Neural cell (in vitro differentiated cells): ENCODE results near the gene SYTL4. TPM values are rescaled to one million over a fixed set of nuclear protein-coding genes. Genes with fewer than 3 reads are reported as not detected.

ENCODE experiments used
- H2AFZ ChIP-seq: fragments of 200-600, 300-800 bp; sonication (generic), shearing (Covaris generic); 2 replicates; pipeline ENCODE4 v1.6.0; 2014; ENCODE audit warnings: low read depth, mild to moderate bottlenecking, antibody characterized with exemption, low read length, moderate library complexity
- H3F3A ChIP-seq: fragments of 200-600 bp; shearing (Covaris generic); 2 replicates; pipeline ENCODE4 v1.6.1; 2016; ENCODE audit warnings: mild to moderate bottlenecking, moderate library complexity, mixed read lengths, antibody characterized with exemption, low read length; ENCODE audit not compliant: insufficient read depth, poor library complexity, severe bottlenecking
- H3K27ac ChIP-seq: fragments of 200-600, 300-800 bp; sonication (generic), shearing (Covaris generic); 2 replicates; pipeline ENCODE4 v1.5.1; 2014; ENCODE audit warnings: mild to moderate bottlenecking, low read length, moderate library complexity
- H3K27me3 ChIP-seq: fragments of 300-800, 200-600 bp; sonication (generic), shearing (Covaris generic); 2 replicates; pipeline ENCODE4 v1.6.0; 2014; ENCODE audit warnings: mild to moderate bottlenecking, low read depth, low read length, moderate library complexity; ENCODE audit not compliant: insufficient read depth
- H3K36me3 ChIP-seq: fragments of 300-800, 200-600 bp; sonication (generic), shearing (Covaris generic); 2 replicates; pipeline ENCODE4 v1.5.1; 2014; ENCODE audit warnings: mild to moderate bottlenecking, antibody characterized with exemption, low read length, moderate library complexity; ENCODE audit not compliant: insufficient read depth
- H3K4me2 ChIP-seq: fragments of 300-800, 200-600 bp; sonication (generic), shearing (Covaris generic); 2 replicates; pipeline ENCODE4 v1.6.0; 2014; ENCODE audit warnings: mild to moderate bottlenecking, low read length
- H3K4me3 ChIP-seq: fragments of 300-800, 200-600 bp; sonication (generic), shearing (Covaris generic); 2 replicates; pipeline ENCODE4 v1.5.1; 2014; ENCODE audit warnings: mild to moderate bottlenecking, low read length, moderate library complexity
- H3K79me2 ChIP-seq: fragments of 200-600 bp; shearing (Covaris generic); replicated peaks from 2 replicates; pipeline ENCODE4 v1.6.0; 2014; ENCODE audit warnings: mild to moderate bottlenecking, low read length, moderate library complexity; ENCODE audit not compliant: insufficient read depth
- H3K9ac ChIP-seq: fragments of 300-800, 200-600 bp; sonication (generic), shearing (Covaris generic); 2 replicates; pipeline ENCODE4 v1.6.1; 2016; ENCODE audit warnings: mild to moderate bottlenecking, low read length, mixed read lengths
- H3K9me2 ChIP-seq: fragments of 200-600 bp; shearing (Covaris generic); 2 replicates; pipeline ENCODE4 v1.6.1; 2016; ENCODE audit warnings: mild to moderate bottlenecking, low read length, mixed read lengths; ENCODE audit not compliant: insufficient read depth
- H3K9me3 ChIP-seq: fragments of 200-600, 300-800 bp; sonication (generic), shearing (Covaris generic); 2 replicates; pipeline ENCODE4 v1.6.1; 2016; ENCODE audit warnings: mild to moderate bottlenecking, mixed run types, low read length, moderate library complexity, mixed read lengths
- H4K20me1 ChIP-seq: fragments of 200-600 bp; shearing (Covaris generic); 2 replicates; pipeline ENCODE4 v1.6.1; 2016; ENCODE audit warnings: mild to moderate bottlenecking, mixed run types; ENCODE audit not compliant: insufficient read depth
- EP300 ChIP-seq: fragments of 450-650 bp; conservative IDR thresholded peaks from 2 replicates; pipeline ENCODE4 v1.6.1; 2014; ENCODE audit warnings: antibody characterized with exemption, mild to moderate bottlenecking, moderate library complexity; ENCODE audit not compliant: poor library complexity, severe bottlenecking
- EZH2 ChIP-seq: fragments of 200-600, 300-800 bp; shearing (Covaris generic), sonication (generic); IDR thresholded peaks from 2 replicates; pipeline ENCODE4 v1.6.1; 2014; ENCODE audit warnings: antibody characterized with exemption, low read length, borderline replicate concordance, mild to moderate bottlenecking; ENCODE audit not compliant: insufficient read depth, poor library complexity, severe bottlenecking
- MXI1 ChIP-seq: fragments of 450-650 bp; conservative IDR thresholded peaks from 2 replicates; pipeline ENCODE4 v1.6.1; 2014; ENCODE audit warnings: antibody characterized with exemption, mild to moderate bottlenecking; ENCODE audit not compliant: poor library complexity, severe bottlenecking
- POLR2AphosphoS5 ChIP-seq: IDR thresholded peaks from 2 replicates; pipeline ENCODE4 v1.6.1; 2012
- RAD21 ChIP-seq: fragments of 450-650 bp; conservative IDR thresholded peaks from 2 replicates; pipeline ENCODE4 v1.6.1; 2014; ENCODE audit warnings: antibody characterized with exemption, mild to moderate bottlenecking, moderate library complexity
- SMC3 ChIP-seq: fragments of 450-650 bp; conservative IDR thresholded peaks from 2 replicates; pipeline ENCODE4 v1.6.1; 2014; ENCODE audit warnings: antibody characterized with exemption, mild to moderate bottlenecking, moderate library complexity; ENCODE audit not compliant: poor library complexity
- TAF1 ChIP-seq: IDR thresholded peaks from 2 replicates; pipeline ENCODE4 v1.6.1; 2012; ENCODE audit warnings: low read depth
- polyA plus RNA-seq: library from polyadenylated mRNA; depleted of rRNA; stranded (reverse); fragments of >200 nt; gene quantifications from 2 replicates; pipeline ENCODE4 v1.2.3, GENCODE V29; 2014
- TF ChIP-seq, protein P1 (sequence below): fragments of 450-650 bp; IDR thresholded peaks from 2 replicates; pipeline ENCODE4 v1.5.1; 2014; ENCODE audit warnings: antibody characterized with exemption, mild to moderate bottlenecking, moderate library complexity; ENCODE audit not compliant: poor library complexity, severe bottlenecking
- TF ChIP-seq, protein P2 (sequence below): IDR thresholded peaks from 2 replicates; pipeline ENCODE4 v1.6.1; 2012; ENCODE audit warnings: borderline replicate concordance

SYTL4 gene
- polyA plus RNA-seq, 1 donor from 2014 or later: 0.11 TPM

DNA sequence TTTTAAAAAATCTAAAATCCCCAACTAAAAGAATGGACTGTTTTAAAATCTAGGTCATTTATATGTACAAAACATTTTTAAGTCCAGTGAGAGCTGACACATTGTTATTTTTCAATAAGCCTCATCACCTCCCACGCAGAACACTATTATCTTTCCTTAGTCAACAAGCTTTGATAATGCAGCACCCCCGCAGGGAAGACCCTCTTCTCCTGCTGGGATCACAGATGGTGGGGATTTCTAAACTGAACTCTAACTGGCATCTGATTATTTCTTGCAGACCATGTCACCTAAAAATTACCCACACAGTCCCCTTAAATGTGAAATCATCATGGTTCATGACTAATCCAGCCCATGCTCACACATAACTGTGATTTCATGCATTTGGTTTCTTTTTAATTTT lies 11.6 kb downstream of the SYTL4 start:
- TF ChIP-seq POLR2AphosphoS5 (no peak), RAD21 (no peak), MXI1 (no peak), SMC3 (no peak), TAF1 (no peak), EZH2 (no peak), EP300 (no peak)
- TF ChIP-seq, protein P1, sequence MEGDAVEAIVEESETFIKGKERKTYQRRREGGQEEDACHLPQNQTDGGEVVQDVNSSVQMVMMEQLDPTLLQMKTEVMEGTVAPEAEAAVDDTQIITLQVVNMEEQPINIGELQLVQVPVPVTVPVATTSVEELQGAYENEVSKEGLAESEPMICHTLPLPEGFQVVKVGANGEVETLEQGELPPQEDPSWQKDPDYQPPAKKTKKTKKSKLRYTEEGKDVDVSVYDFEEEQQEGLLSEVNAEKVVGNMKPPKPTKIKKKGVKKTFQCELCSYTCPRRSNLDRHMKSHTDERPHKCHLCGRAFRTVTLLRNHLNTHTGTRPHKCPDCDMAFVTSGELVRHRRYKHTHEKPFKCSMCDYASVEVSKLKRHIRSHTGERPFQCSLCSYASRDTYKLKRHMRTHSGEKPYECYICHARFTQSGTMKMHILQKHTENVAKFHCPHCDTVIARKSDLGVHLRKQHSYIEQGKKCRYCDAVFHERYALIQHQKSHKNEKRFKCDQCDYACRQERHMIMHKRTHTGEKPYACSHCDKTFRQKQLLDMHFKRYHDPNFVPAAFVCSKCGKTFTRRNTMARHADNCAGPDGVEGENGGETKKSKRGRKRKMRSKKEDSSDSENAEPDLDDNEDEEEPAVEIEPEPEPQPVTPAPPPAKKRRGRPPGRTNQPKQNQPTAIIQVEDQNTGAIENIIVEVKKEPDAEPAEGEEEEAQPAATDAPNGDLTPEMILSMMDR: no peak
- TF ChIP-seq, protein P2, sequence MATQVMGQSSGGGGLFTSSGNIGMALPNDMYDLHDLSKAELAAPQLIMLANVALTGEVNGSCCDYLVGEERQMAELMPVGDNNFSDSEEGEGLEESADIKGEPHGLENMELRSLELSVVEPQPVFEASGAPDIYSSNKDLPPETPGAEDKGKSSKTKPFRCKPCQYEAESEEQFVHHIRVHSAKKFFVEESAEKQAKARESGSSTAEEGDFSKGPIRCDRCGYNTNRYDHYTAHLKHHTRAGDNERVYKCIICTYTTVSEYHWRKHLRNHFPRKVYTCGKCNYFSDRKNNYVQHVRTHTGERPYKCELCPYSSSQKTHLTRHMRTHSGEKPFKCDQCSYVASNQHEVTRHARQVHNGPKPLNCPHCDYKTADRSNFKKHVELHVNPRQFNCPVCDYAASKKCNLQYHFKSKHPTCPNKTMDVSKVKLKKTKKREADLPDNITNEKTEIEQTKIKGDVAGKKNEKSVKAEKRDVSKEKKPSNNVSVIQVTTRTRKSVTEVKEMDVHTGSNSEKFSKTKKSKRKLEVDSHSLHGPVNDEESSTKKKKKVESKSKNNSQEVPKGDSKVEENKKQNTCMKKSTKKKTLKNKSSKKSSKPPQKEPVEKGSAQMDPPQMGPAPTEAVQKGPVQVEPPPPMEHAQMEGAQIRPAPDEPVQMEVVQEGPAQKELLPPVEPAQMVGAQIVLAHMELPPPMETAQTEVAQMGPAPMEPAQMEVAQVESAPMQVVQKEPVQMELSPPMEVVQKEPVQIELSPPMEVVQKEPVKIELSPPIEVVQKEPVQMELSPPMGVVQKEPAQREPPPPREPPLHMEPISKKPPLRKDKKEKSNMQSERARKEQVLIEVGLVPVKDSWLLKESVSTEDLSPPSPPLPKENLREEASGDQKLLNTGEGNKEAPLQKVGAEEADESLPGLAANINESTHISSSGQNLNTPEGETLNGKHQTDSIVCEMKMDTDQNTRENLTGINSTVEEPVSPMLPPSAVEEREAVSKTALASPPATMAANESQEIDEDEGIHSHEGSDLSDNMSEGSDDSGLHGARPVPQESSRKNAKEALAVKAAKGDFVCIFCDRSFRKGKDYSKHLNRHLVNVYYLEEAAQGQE: no peak
- Histone ChIP-seq H3F3A (no peaks in the 10 kb centered on the region), H3K4me2 (no peak overlapping the region), H3K9me3 (no peaks in the 10 kb centered on the region), H4K20me1 (no peaks in the 10 kb centered on the region), H3K79me2 (no peaks in the 10 kb centered on the region), H3K36me3 (no peaks in the 10 kb centered on the region), H3K9me2 (no peaks in the 10 kb centered on the region), H3K27ac (no peak overlapping the region), H3K9ac (no peak overlapping the region), H3K4me3 (no peak overlapping the region), H2AFZ (no peak overlapping the region), H3K27me3 (no peaks in the 10 kb centered on the region)

DNA sequence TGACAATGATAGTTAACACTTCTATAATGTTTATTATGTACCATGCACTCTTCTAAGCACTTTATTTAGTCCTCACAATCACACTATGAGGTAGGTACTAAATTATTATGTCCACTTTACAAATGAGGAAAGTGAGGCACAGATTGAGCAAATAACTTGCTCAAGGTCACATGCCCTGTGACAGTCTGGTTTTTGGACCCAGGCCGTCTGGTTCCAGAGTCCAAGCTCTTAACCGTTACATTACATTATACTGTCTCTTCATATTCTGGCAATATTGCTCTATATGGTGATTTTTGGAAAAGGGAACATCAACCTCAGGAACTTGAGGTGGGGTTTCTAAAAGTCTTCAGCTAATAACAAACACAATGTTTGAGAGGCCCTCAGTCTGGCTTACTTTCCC lies 12.8 kb downstream of the SYTL4 start:
- Histone ChIP-seq H3K4me2 (no peak overlapping the region), H3K9ac (no peak overlapping the region), H4K20me1 (no peaks in the 10 kb centered on the region), H3K9me3 (no peaks in the 10 kb centered on the region), H2AFZ (no peak overlapping the region), H3K36me3 (no peaks in the 10 kb centered on the region), H3K79me2 (no peaks in the 10 kb centered on the region), H3F3A (no peaks in the 10 kb centered on the region), H3K27ac (no peak overlapping the region), H3K27me3 (no peaks in the 10 kb centered on the region), H3K4me3 (no peak overlapping the region), H3K9me2 (no peaks in the 10 kb centered on the region)
- TF ChIP-seq EP300: no peak
- TF ChIP-seq TAF1: no peak
- TF ChIP-seq, protein P2: no peak
- TF ChIP-seq MXI1: no peak
- TF ChIP-seq POLR2AphosphoS5: no peak
- TF ChIP-seq SMC3: no peak
- no peak for TF ChIP-seq RAD21
- no peak for TF ChIP-seq EZH2
- TF ChIP-seq, protein P1: no peak
